HG03159 (cell line): ENCODE data around the gene NDST1.

ENCODE experiments used
- ATAC-seq: cut with Tn5 transposase; IDR thresholded peaks from one replicate; pipeline ENCODE4 v1.9.1; 2021; ENCODE audit warnings: mild to moderate bottlenecking, moderate library complexity; ENCODE audit not compliant: unreplicated experiment

The NDST1 gene

DNA sequence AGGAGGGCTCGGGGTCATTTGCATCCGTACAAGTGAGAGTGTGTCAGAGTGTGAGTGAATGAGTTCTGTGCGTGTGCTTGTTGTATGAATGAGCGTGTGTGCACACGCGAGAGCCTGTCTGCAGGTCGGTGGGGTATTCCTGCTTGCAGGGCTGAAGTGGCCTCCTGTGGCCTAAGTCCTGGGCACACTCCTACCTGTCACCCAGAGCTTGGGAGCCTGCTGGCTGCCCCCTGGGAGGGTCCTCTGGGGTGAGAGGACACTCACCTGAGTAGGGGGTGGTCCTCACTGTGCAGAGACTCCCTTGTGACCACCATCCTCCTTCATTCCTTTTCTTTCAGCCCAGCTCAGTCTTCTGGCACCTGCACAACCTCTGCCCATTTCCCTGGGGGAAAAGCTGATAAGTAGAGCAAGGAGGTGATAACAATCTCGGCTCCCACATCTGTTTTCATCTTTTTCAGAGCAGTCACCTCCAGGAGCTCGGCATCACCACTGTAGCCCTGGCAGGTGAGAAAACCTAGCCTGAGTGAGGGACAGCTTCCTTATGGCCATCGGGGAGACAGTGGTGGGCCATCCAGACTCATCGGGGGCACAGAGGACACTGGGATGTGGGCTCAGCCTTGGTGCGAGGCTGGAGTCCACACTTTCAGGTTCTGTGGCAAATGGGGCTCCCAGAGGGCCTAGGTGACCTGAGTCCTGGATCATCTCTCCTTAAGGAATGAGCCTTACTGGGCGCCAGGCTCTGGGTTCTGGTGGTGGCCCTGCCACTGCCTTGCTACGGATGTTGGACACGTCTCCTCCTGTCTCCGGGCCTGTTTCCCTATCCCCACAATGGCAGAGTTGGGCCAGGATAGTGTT lies 93.8 kb downstream of the NDST1 start:
- ATAC-seq, result no peak

DNA sequence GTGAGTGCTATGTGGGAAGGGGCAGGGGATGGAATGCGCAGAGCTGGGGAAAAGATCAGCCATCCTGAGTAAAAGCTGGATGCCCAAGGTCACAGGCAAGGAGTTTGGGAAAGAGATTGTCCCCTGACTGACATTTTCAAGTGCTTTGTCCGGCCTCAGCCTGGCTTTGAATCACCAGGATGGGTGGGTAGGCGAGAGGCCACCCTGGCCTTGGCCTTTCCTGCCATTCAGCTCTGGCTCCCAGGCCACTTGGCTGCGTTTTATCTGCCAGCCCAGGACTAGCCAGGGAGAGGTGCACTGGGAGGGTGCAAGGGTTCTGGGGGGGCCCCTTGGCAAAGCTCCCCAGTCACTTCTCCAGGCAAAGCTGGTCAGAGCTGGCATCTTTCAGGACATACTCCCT lies 95.1 kb downstream of the NDST1 start:
- no peak for ATAC-seq

DNA sequence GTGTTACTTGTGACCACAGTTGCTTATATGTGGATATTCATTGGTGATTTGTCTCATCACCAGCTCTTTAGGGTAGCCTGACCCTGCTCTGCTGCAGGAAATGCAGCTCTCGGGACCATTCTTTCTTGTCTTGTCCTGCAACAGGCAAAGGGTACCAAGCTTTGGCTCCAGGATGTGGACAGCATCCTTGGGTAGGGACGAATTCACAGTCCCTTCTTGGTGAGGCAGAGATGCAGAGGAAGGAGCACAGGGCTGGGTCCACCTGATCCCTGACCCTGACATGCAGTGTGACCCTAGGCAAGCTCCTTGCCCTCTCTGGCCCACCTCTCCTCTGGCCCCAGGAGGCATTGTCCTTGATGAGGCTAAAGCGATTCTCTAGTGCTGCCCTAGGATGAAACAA lies 95.6 kb downstream of the NDST1 start:
- no peak for ATAC-seq

DNA sequence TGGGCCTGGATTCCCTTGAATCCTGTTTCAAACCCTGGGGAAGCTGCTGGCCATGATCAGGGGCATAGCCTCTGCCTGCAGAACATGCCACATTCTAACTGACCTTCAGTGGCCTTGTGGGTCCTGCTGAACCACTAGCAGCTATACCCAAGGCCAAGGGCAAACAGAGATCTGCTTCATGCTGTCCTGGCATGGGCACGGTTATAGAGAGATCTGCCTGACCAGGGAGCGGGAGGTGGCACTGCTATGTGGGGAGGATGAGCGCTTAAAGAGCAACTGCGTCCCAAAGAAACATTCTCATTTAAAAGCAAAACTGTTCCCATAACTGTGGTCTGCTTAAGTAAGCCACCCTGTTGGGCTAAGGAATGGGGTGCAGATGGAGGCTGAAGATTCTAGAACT lies 96.1 kb downstream of the NDST1 start:
- no peak for ATAC-seq

DNA sequence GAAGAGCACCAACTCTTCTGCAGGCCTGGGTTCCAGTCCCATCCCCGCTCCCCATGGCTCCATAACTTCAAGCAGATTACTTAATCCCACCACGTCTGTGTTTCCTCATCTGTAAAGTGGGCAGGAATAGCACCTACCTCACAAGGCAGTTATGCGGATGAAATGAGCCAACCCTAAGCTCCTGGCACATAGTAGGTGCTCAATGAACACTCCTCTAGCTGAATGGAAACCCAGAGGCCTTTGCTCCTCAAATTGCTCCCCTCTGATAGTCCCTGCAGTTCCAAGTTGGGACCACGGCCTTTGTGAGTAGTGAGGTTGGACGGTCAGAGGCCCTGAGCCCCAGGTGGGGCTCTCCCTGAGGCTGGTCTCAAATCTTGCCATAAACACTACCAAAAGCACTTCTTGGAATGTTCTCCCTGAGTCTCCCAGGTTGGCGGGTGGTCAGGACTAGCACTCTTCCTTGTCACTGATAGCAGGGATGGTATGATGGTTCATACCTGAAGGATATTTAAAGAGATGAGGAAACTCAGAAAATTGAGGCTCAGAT lies 97.0 kb downstream of the NDST1 start:
- no peak for ATAC-seq

DNA sequence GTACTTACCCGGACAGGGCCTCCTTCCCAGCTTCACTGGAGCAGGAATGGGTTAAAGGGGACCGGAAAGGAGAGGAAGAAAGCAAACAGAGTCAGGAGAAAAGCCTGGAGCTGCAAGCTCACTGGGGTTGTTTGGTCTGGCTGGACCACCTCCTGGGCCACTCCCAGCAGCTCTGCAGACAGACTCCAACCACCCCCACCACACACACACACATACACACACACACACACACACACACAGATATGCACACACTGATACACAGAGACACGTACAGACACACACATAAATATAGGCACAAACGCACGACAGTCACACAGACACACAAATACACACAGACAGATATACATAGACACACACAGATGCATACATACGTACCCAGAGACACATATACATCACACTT lies 97.6 kb downstream of the NDST1 start:
- no peak for ATAC-seq

DNA sequence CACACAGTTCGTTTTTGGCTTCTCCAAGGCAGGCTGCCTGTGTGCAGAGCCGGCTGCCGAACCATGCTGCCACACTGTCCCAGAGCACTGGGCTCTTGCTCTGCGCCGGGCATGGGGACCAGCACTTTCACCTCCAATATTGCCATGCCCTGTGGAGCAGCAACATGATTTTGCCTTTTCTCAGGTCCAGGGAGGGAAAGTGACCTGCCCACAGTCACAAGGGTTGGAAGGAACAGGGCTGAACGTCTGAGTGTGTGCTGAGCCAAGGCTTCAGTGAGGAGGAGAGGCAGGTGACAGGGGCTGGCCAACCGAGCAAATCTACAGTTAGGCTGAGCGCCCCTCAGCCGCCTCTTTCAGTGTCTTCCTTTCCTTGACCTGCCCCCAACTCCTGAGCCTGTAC lies 98.5 kb downstream of the NDST1 start:
- ATAC-seq, result no peak

DNA sequence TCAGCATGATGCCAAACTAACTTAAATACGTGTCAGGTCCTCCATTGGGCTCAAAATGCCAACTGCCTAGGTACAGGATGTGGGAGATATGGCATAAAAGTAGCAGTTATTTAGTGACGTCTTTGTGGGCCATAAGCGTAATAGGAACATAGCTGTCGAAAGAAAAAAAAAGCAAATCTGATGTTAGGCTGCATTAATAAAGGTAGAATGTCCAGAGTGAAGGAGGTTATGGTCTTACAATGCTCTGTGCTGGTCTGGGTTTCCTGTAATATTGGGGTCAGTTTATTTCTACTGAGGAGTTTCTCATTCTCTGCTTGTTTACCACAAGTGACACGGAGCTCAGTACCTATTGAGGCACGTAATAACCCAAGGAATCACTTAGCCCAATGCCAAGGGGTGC lies 99.2 kb downstream of the NDST1 start:
- ATAC-seq, result no peak
